ENCODE measurements around the gene ITGBL1.

- no peak for TF ChIP-seq CTCF (conservative IDR thresholded peaks at IDR 0.05; ENCODE audit: low read depth, low read length)
- TF ChIP-seq EZH2 (IDR thresholded peaks at IDR 0.05; ENCODE audit: low read length, unreplicated experiment): no peak
Measured at GRCh38 chr13:101718496-101718895, 266.0 kb downstream of the ITGBL1 start.
